K562 (cell line): Measurements from ENCODE around the gene ARHGAP30. TPM values are rescaled to one million over a fixed set of nuclear protein-coding genes. Genes with fewer than 3 reads are reported as not detected.

ENCODE experiments used
- ATAC-seq: fragments of 200-7000 bp; cut with Tn5 transposase; 3 replicates; pipeline ENCODE4 v1.9.1; 2020; ENCODE audit warnings: moderate library complexity
- BruUV-seq: library from RNA; stranded (reverse); fragments of 400-500 nt; replicated peaks from 2 replicates; lab custom pipeline; 2021; lab: Mats Ljungman, UMichigan
- CTCF ChIA-PET: fragments of 300-600 bp; formaldehyde crosslinking; extraction: SDS; loops from one replicate; lab custom pipeline; 2021; ENCODE audit warnings: low intra/inter-chr PET ratio; lab: Yijun Ruan, JAX
- POLR2A ChIA-PET: fragments of 300-600, 350-650 bp; sonication (Branson Sonifier 250); formaldehyde crosslinking; extraction: SDS; loops from one replicate; lab custom pipeline; 2021; ENCODE audit warnings: antibody characterized with exemption, inconsistent platforms; lab: Yijun Ruan, JAX
- DNase-seq, 4 experiments: peaks; one replicate each; pipeline versions ENCODE4 v3.0.0 to v3.0.0-alpha.2; 2011 to 2018; ENCODE audit warnings: low spot score in 3 of 4, mixed read lengths in 3 of 4; ENCODE audit errors: extremely low read depth in 1 of 4
- FAIRE-seq: peaks from 2 replicates; lab custom pipeline; 2011; peaks lifted over from hg19 to GRCh38; lab: Jason Lieb, UNC
- H2AFZ ChIP-seq: 2 replicates; pipeline ENCODE4 v1.6.0; 2011; ENCODE audit warnings: low read depth, low read length, control low read depth, inconsistent platforms
- H3K27ac ChIP-seq: fragments of 200-600 bp; 3 replicates; pipeline ENCODE4 v1.8.0; 2011; ENCODE audit warnings: low read depth, mild to moderate bottlenecking, control low read depth, inconsistent platforms, low read length, moderate library complexity, mixed read lengths; ENCODE audit errors: extremely low read depth
- H3K27me3 ChIP-seq, 2 experiments: fragments of 300-600 bp in 1 of 2; 2 replicates in 1 of 2; 3 replicates in 1 of 2; pipeline versions ENCODE4 v1.6.0 to v1.8.0; 2011; ENCODE audit warnings: inconsistent platforms in 2 of 2, low read length in 2 of 2, mild to moderate bottlenecking in 1 of 2, mixed read lengths in 1 of 2, moderate library complexity in 1 of 2; ENCODE audit not compliant: control insufficient read depth in 2 of 2, insufficient read depth in 2 of 2
- H3K36me3 ChIP-seq: fragments of 300-600 bp; 3 replicates; pipeline ENCODE4 v1.8.0; 2011; ENCODE audit warnings: mild to moderate bottlenecking, low read length, inconsistent platforms; ENCODE audit not compliant: control insufficient read depth, insufficient read depth
- H3K4me1 ChIP-seq, 2 experiments: fragments of 200-600 bp in 1 of 2; replicated peaks in 1 of 2; 2 replicates in 1 of 2; 3 replicates in 1 of 2; pipeline versions ENCODE4 v1.5.1 to v1.8.0; 2011; ENCODE audit warnings: inconsistent platforms in 2 of 2, low read length in 2 of 2, mild to moderate bottlenecking in 1 of 2, mixed read lengths in 1 of 2, moderate library complexity in 1 of 2; ENCODE audit not compliant: control insufficient read depth in 2 of 2, insufficient read depth in 2 of 2
- H3K4me2 ChIP-seq: 2 replicates; pipeline ENCODE4 v1.6.1; 2011; ENCODE audit warnings: low read length, control low read depth, inconsistent platforms, mixed read lengths; ENCODE audit not compliant: insufficient read depth
- H3K4me3 ChIP-seq: fragments of 200-600 bp; sonication (generic), shearing (Covaris generic); 2 replicates; pipeline ENCODE4 v1.5.1; 2016; ENCODE audit warnings: control low read depth, inconsistent platforms
- H3K79me2 ChIP-seq: fragments of 200-600 bp; 3 replicates; pipeline ENCODE4 v1.8.0; 2011; ENCODE audit warnings: low read length, inconsistent platforms; ENCODE audit not compliant: control insufficient read depth, insufficient read depth
- H3K9ac ChIP-seq, 2 experiments: 2 replicates each; pipeline versions ENCODE4 v1.6.0 to v1.6.1; 2011; ENCODE audit warnings: low read depth in 2 of 2, low read length in 2 of 2, control low read depth in 1 of 2, inconsistent platforms in 1 of 2, mild to moderate bottlenecking in 1 of 2, mixed read lengths in 1 of 2; ENCODE audit not compliant: insufficient read depth in 1 of 2
- H3K9me1 ChIP-seq: one replicate; pipeline ENCODE4 v1.6.0; 2011; ENCODE audit warnings: inconsistent platforms, mild to moderate bottlenecking, low read length, moderate library complexity; ENCODE audit not compliant: control insufficient read depth, insufficient read depth
- H3K9me3 ChIP-seq: replicated peaks from 2 replicates; pipeline ENCODE4 v1.5.1; 2011; ENCODE audit warnings: low read depth, low read length, inconsistent platforms; ENCODE audit not compliant: control insufficient read depth, insufficient read depth
- H4K20me1 ChIP-seq: replicated peaks from 2 replicates; pipeline ENCODE4 v1.6.1; 2011; ENCODE audit warnings: low read length, inconsistent platforms, mixed read lengths; ENCODE audit not compliant: control insufficient read depth, insufficient read depth
- POLR2G ChIP-seq: fragments of 200-400 bp; formaldehyde crosslinking; IDR thresholded peaks from 2 replicates; pipeline ENCODE4 v1.6.1; 2017; ENCODE audit warnings: low read depth, mild to moderate bottlenecking, antibody characterized with exemption, low read length, moderate library complexity
- ZEB2 ChIP-seq: fragments of 450-650 bp; IDR thresholded peaks from 2 replicates; pipeline ENCODE4 v1.6.1; 2016
- WGBS: fragments of 100-300 bp; shearing (Covaris generic); methylation state at CpG from one replicate; pipeline ENCODE4 v1.1.6; 2016; ENCODE audit warnings: low coverage, mixed read lengths; ENCODE audit not compliant: insufficient coverage; ENCODE audit errors: missing lambda C conversion rate; 5-methylcytosine and 5-hydroxymethylcytosine counted together
- in situ Hi-C: fragments of 300-500 bp; cut with MboI; formaldehyde crosslinking; loops from 4 replicates; pipeline ENCODE4 v1.15.0; 2018; ENCODE audit warnings: inconsistent platforms, mixed read lengths
- intact Hi-C: fragments of 100-400 bp; cut with micrococcal nuclease; formaldehyde crosslinking; loops from 2 replicates; pipeline ENCODE4 v1.14.2; 2022
- polyA plus RNA-seq, 8 experiments: library from polyadenylated mRNA; depleted of rRNA in 4 of 8; stranded (reverse) in 5 of 8; unstranded in 3 of 8; fragments of >200 nt; fragmentation: Nextera tagmentation in 2 of 8; fragmentation: Illumina TruSeq in 1 of 8; extraction: Ambion mirVana in 2 of 8; extraction: Trizol in 1 of 8; gene quantifications; 2 replicates each; pipeline versions ENCODE4 v1.2.1 to v1.2.3, GENCODE V29; 2011 to 2014; ENCODE audit warnings: inconsistent platforms in 1 of 8, missing spikeins in 1 of 8
- total RNA-seq, 7 experiments: library from RNA; depleted of rRNA in 6 of 7; stranded (reverse); fragments of >200 nt in 6 of 7; fragmentation: Illumina TruSeq in 2 of 7; extraction: Trizol in 2 of 7; gene quantifications; 2 replicates each; pipeline versions ENCODE4 v1.2.1 to v1.2.3, GENCODE V29; 2011 to 2021; ENCODE audit warnings: low replicate concordance in 1 of 7

The ARHGAP30 gene
- total and polyA plus RNA-seq, 9 of the 15 experiments (the other 6 are each of a cell fraction or from before 2014, with no cell fraction given): 0.01 to 0.73 (median 0.12) TPM

GRCh38 chr1:161047436-161048420 is 22.0 kb downstream of the ARHGAP30 start:
- Histone ChIP-seq H3K27me3 (no peaks in the 10 kb centered on the region), H3K9me1 (no peaks in the 10 kb centered on the region), H3K9ac (no peak overlapping the region), H3K79me2 (peaks cover 27% of the 10 kb centered on the region), H3K4me2 (no peak overlapping the region), H3K4me1 (peaks cover 12 to 15% of the 10 kb centered on the region in 2 experiments; a peak in 4 of 5 replicates), H2AFZ (no peak overlapping the region), H3K4me3 (no peak overlapping the region), H3K27ac (no peak overlapping the region), H4K20me1 (no peaks in the 10 kb centered on the region), H3K36me3 (peaks cover 7% of the 10 kb centered on the region), H3K9me3 (no peaks in the 10 kb centered on the region; the same call in 1 of the 2 replicates)
- 79% methylated on average over 16 of the region's 18 CpGs for WGBS
- CTCF ChIA-PET: no interaction called here
- ATAC-seq (no peak), FAIRE-seq (no peak), DNase-seq (no peak)
- intact Hi-C loops (no loop called here), in situ Hi-C loops (no loop called here)
- POLR2A ChIA-PET: interaction anchor here (0.6 to 4.1 kb wide), 16 partner anchors 9 to 106 kb away, joined by 3 to 19 read pairs (median 4); partner anchors contain the start of genes ARHGAP30 and F11R
- TF ChIP-seq ZEB2 (no peak), POLR2G (peak; percentile 27; the same call in 1 of the 2 replicates)
- BruUV-seq: no TSS peak
